Measurements from ENCODE around the gene PLXNB2. TPM values are rescaled to one million over a fixed set of nuclear protein-coding genes. Genes with fewer than 3 reads are reported as not detected.

PLXNB2 gene
- polyA plus RNA-seq, 1 of the 3 experiments (the other 2 are of a cell fraction) = 108 TPM

DNA sequence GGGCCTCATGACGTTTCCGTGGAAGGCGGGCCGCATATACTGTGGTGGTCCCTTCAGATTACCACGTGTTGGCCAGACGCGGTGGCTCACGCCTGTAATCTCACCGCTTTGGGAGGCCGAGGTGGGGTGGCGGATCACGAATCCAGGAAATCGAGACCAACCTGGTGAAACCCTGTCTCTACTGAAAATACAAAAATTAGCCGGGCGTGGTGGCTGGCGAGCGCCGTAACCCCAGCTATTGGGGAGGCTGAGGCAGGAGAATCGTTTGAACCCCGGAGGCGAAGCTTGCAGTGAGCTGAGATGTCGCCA is 20.2 kb upstream of the PLXNB2 start:
- peak overlapping the region; percentile 93 for H3K4me2 ChIP-seq
- peak overlapping the region; percentile 72; the same call in 1 of the 2 replicates for H2AFZ ChIP-seq (ENCODE audit: low read depth)
- DNase-seq = no peak
- H3K36me3 ChIP-seq (replicated peaks in 1 of 2; ENCODE audit: control insufficient read depth in 1 of 2, insufficient read depth in 2 of 2, low read length in 1 of 2) = no peaks in the 10 kb centered on the region
- H3K27ac ChIP-seq (ENCODE audit: low read depth in 2 of 2, low read length in 1 of 2) = peak overlapping the region; percentile 62 to 78; a peak in 3 of 4 replicates
- H3K79me2 ChIP-seq (ENCODE audit: insufficient read depth) = peaks cover 12% of the 10 kb centered on the region
- no peaks in the 10 kb centered on the region for H3K27me3 ChIP-seq (ENCODE audit: insufficient read depth)
- ChIA-PET POLR2A (interaction anchor here (1.5 to 2.1 kb wide), 2 partner anchors 14 to 20 kb away, joined by 5 read pairs; partner anchors contain the start of gene PLXNB2), CTCF (interaction anchor here (0.7 to 8.0 kb wide), 11 partner anchors 12 to 119 kb away, joined by 3 to 101 read pairs (median 4); partner anchors contain the start of gene MAPK12)
- H3K4me1 ChIP-seq (ENCODE audit: control insufficient read depth in 1 of 2, insufficient read depth in 2 of 2, low read depth in 1 of 2, low read length in 1 of 2) = peaks cover 6 to 12% of the 10 kb centered on the region in 2 experiments; a peak in 2 of 4 replicates
- peak overlapping the region; percentile 90 for H3K9ac ChIP-seq
- 92% methylated on average over 22 of the region's 22 CpGs for WGBS (ENCODE audit: low lambda C conversion rate)
- TF ChIP-seq YY1 (IDR thresholded peaks at IDR 0.05; ENCODE audit: low read depth) (no peak), FOSL2 (IDR thresholded peaks at IDR 0.05; ENCODE audit: borderline replicate concordance, low read depth) (no peak), FOXJ3 (CRISPR knock-in tag; IDR thresholded peaks at IDR 0.05) (no peak), TAF1 (IDR thresholded peaks at IDR 0.05; ENCODE audit: borderline replicate concordance, low read depth, low read length) (no peak), TCF12 (IDR thresholded peaks at IDR 0.05) (no peak), SMC3 (IDR thresholded peaks at IDR 0.05; ENCODE audit: low read depth, low read length) (no peak), NRF1 (IDR thresholded peaks at IDR 0.05; ENCODE audit: low read depth, low read length) (no peak), EP300 (IDR thresholded peaks at IDR 0.05; ENCODE audit: borderline replicate concordance in 1 of 2, low read depth in 1 of 2, low read length in 1 of 2) (no peak), RFX5 (IDR thresholded peaks at IDR 0.05; ENCODE audit: low read length) (no peak), SIN3A (IDR thresholded peaks at IDR 0.05; ENCODE audit: borderline replicate concordance, low read depth, low read length) (no peak), MXI1 (IDR thresholded peaks at IDR 0.05; ENCODE audit: low read depth, low read length) (no peak)
- TF ChIP-seq, protein P1, sequence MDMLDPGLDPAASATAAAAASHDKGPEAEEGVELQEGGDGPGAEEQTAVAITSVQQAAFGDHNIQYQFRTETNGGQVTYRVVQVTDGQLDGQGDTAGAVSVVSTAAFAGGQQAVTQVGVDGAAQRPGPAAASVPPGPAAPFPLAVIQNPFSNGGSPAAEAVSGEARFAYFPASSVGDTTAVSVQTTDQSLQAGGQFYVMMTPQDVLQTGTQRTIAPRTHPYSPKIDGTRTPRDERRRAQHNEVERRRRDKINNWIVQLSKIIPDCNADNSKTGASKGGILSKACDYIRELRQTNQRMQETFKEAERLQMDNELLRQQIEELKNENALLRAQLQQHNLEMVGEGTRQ (IDR thresholded peaks at IDR 0.05; ENCODE audit: borderline replicate concordance, low read depth, low read length) = no peak
- TF ChIP-seq, protein P2, sequence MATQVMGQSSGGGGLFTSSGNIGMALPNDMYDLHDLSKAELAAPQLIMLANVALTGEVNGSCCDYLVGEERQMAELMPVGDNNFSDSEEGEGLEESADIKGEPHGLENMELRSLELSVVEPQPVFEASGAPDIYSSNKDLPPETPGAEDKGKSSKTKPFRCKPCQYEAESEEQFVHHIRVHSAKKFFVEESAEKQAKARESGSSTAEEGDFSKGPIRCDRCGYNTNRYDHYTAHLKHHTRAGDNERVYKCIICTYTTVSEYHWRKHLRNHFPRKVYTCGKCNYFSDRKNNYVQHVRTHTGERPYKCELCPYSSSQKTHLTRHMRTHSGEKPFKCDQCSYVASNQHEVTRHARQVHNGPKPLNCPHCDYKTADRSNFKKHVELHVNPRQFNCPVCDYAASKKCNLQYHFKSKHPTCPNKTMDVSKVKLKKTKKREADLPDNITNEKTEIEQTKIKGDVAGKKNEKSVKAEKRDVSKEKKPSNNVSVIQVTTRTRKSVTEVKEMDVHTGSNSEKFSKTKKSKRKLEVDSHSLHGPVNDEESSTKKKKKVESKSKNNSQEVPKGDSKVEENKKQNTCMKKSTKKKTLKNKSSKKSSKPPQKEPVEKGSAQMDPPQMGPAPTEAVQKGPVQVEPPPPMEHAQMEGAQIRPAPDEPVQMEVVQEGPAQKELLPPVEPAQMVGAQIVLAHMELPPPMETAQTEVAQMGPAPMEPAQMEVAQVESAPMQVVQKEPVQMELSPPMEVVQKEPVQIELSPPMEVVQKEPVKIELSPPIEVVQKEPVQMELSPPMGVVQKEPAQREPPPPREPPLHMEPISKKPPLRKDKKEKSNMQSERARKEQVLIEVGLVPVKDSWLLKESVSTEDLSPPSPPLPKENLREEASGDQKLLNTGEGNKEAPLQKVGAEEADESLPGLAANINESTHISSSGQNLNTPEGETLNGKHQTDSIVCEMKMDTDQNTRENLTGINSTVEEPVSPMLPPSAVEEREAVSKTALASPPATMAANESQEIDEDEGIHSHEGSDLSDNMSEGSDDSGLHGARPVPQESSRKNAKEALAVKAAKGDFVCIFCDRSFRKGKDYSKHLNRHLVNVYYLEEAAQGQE (IDR thresholded peaks at IDR 0.05; ENCODE audit: low read depth, low read length) = no peak
- TF ChIP-seq, protein P3, sequence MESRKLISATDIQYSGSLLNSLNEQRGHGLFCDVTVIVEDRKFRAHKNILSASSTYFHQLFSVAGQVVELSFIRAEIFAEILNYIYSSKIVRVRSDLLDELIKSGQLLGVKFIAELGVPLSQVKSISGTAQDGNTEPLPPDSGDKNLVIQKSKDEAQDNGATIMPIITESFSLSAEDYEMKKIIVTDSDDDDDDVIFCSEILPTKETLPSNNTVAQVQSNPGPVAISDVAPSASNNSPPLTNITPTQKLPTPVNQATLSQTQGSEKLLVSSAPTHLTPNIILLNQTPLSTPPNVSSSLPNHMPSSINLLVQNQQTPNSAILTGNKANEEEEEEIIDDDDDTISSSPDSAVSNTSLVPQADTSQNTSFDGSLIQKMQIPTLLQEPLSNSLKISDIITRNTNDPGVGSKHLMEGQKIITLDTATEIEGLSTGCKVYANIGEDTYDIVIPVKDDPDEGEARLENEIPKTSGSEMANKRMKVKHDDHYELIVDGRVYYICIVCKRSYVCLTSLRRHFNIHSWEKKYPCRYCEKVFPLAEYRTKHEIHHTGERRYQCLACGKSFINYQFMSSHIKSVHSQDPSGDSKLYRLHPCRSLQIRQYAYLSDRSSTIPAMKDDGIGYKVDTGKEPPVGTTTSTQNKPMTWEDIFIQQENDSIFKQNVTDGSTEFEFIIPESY (IDR thresholded peaks at IDR 0.05; ENCODE audit: borderline replicate concordance, low read depth) = no peak
- peak overlapping the region; percentile 59 to 75 for H3K4me3 ChIP-seq (ENCODE audit: low read depth in 2 of 2, low read length in 1 of 2)
- no peaks in the 10 kb centered on the region for H3K9me3 ChIP-seq
- peaks cover 22% of the 10 kb centered on the region for H3F3A ChIP-seq (replicated peaks; ENCODE audit: insufficient read depth)
- no peaks in the 10 kb centered on the region for H3K9me2 ChIP-seq
- H4K20me1 ChIP-seq (ENCODE audit: insufficient read depth) = no peaks in the 10 kb centered on the region

Data from SK-N-SH (cell line).